Measurements from ENCODE around the gene RNGTT.
"Not testable (repeated sequence)": the region's sequence is repeated elsewhere in the genome, so short reads cannot be mapped to it uniquely, and the experiment has no call there.

The RNGTT gene

GRCh38 chr6:88785478-88785877, 177.9 kb downstream of the RNGTT start:
- no peak for DNase-seq

- DNase-seq: peak; percentile 36 to 48
Measured at GRCh38 chr6:88780714-88781389, 182.6 kb downstream of the RNGTT start.

- no peak for DNase-seq
Measured at GRCh38 chr6:88775866-88776571, 187.4 kb downstream of the RNGTT start.

GRCh38 chr6:88768114-88768513, 195.3 kb downstream of the RNGTT start:
- DNase-seq: not testable (repeated sequence)

- no peak for DNase-seq
Measured at GRCh38 chr6:88764081-88764480, 199.3 kb downstream of the RNGTT start.

- no peak for DNase-seq
Measured at GRCh38 chr6:88763160-88763559, 200.3 kb downstream of the RNGTT start.

- DNase-seq: no peak
Measured at GRCh38 chr6:88761237-88762031, 202.0 kb downstream of the RNGTT start.

GRCh38 chr6:88760091-88760490, 203.3 kb downstream of the RNGTT start:
- DNase-seq: no peak

- no peak for DNase-seq
Measured at GRCh38 chr6:88750936-88751335, 212.5 kb downstream of the RNGTT start.

GRCh38 chr6:88749849-88750248, 213.6 kb downstream of the RNGTT start:
- DNase-seq: no peak

GRCh38 chr6:88748141-88748540, 215.3 kb downstream of the RNGTT start:
- no peak for DNase-seq

GRCh38 chr6:88741939-88742338, 221.5 kb downstream of the RNGTT start:
- no peak for DNase-seq

GRCh38 chr6:88741071-88741470, 222.3 kb downstream of the RNGTT start:
- DNase-seq: no peak

GRCh38 chr6:88734544-88734943, 228.9 kb downstream of the RNGTT start:
- no peak for DNase-seq

- no peak for DNase-seq
Measured at GRCh38 chr6:88730611-88731011, 232.8 kb downstream of the RNGTT start.

- DNase-seq: no peak
Measured at GRCh38 chr6:88728756-88729155, 234.7 kb downstream of the RNGTT start.

GRCh38 chr6:88726409-88726808, 237.0 kb downstream of the RNGTT start:
- not testable (repeated sequence) for DNase-seq

- no peak for DNase-seq
Measured at GRCh38 chr6:88725111-88725975, 238.1 kb downstream of the RNGTT start.

- no peak for DNase-seq
Measured at GRCh38 chr6:88722686-88723085, 240.7 kb downstream of the RNGTT start.

- not testable (repeated sequence) for DNase-seq
Measured at GRCh38 chr6:88716399-88716798, 247.0 kb downstream of the RNGTT start.

- DNase-seq: no peak
Measured at GRCh38 chr6:88712243-88712936, 251.0 kb downstream of the RNGTT start.

- no peak for DNase-seq
Measured at GRCh38 chr6:88709819-88710246, 253.6 kb downstream of the RNGTT start.

Data from activated CD4-positive, alpha-beta T cell treated with anti-CD3 and anti-CD28 coated beads for 4 hours (primary cell).